ENCODE results near the gene STX16. TPM values are rescaled to one million over a fixed set of nuclear protein-coding genes. Genes with fewer than 3 reads are reported as not detected.

Gene STX16
- total RNA-seq, 1 donor from 2014 or later, result 57.0 TPM

DNA sequence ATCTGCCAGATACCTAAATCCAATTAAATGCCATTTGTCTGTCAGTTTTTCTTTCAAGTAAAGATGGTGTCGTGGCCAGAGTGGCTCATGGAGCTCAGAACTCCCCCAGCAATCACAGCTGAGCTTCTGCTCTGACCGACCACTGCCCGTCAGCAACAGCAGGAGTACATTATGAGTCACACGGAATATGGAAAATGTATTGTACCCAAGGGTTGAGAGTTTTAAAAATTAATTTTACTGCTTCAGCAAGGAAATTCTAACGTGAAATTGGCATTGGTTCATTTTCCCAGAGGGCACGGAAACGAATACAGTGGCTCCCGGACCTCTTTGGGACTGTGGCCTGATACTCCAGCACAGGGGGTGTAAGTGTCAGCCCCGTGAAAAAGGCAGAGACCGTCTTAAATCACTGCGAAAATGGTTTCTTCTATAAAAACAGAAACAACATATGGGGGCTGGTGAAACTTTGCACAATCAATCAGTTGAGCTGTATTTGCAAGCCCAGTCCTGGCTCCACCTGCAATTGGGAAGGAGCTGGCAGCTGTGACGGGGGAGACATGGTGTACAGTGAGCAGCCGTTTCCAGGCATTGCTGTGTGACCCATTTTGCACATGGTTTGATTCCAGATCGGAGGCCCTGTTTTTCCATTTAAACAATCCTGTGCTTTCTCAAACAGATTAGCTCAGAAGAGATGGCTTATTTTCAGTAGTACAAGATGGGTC, 54.3 kb downstream of the STX16 start:
- no peak for ATAC-seq
- Histone ChIP-seq H3K4me3 (no peak overlapping the region), H3K9me3 (no peaks in the 10 kb centered on the region), H3K36me3 (peaks cover 39% of the 10 kb centered on the region), H3K27me3 (no peaks in the 10 kb centered on the region), H3K4me1 (no peaks in the 10 kb centered on the region), H3K27ac (no peak overlapping the region)
- intact Hi-C loops (cut with DNase I), result no loop called here
- TF ChIP-seq, protein P1, sequence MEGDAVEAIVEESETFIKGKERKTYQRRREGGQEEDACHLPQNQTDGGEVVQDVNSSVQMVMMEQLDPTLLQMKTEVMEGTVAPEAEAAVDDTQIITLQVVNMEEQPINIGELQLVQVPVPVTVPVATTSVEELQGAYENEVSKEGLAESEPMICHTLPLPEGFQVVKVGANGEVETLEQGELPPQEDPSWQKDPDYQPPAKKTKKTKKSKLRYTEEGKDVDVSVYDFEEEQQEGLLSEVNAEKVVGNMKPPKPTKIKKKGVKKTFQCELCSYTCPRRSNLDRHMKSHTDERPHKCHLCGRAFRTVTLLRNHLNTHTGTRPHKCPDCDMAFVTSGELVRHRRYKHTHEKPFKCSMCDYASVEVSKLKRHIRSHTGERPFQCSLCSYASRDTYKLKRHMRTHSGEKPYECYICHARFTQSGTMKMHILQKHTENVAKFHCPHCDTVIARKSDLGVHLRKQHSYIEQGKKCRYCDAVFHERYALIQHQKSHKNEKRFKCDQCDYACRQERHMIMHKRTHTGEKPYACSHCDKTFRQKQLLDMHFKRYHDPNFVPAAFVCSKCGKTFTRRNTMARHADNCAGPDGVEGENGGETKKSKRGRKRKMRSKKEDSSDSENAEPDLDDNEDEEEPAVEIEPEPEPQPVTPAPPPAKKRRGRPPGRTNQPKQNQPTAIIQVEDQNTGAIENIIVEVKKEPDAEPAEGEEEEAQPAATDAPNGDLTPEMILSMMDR (IDR thresholded peaks at IDR 0.05), result no peak
- no peak for DNase-seq

DNA sequence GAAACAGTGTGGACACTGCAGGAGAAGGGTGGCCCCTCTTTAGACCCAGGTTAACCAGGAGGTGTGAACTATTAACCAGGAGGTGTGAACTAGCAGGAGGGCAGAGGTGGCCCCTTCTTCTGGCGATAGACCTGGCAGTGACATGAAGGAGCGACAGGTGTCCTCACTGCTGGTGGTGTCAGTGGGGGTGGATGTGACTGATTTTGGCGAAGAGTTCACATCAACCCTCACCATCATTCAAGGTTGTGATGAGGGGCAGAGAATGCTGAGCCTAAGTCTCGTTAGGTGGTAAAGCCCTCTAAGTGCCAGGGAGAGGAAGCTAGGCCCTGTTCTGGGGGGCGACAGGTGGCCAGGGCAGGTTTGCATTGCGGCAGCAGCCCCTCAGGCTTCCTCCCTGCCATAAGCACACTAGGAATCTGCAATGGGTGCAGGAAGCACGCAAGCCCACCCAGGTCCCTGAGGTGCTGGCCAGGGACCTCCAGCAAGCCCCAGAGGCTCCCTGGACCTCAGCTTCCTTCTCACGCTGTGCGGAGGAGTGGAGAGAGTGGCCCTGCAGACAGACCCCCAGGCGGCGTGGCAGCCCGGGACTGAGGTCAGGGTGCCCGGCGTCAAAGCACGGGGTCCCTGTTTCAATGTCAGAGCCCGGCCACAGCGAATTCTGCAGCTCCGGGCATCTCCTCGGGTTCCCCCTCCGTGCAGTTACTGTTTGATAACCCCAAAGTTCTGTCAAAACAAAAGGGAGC, 55.2 kb downstream of the STX16 start:
- H3K27me3 ChIP-seq, result no peaks in the 10 kb centered on the region
- no peaks in the 10 kb centered on the region for H3K4me1 ChIP-seq
- DNase-seq (no peak), ATAC-seq (no peak)
- no peaks in the 10 kb centered on the region for H3K9me3 ChIP-seq
- intact Hi-C loops (cut with DNase I), result no loop called here
- H3K27ac ChIP-seq, result no peak overlapping the region
- H3K36me3 ChIP-seq, result peaks cover 39% of the 10 kb centered on the region
- TF ChIP-seq, protein P1 (IDR thresholded peaks at IDR 0.05), result no peak
- H3K4me3 ChIP-seq, result no peak overlapping the region

DNA sequence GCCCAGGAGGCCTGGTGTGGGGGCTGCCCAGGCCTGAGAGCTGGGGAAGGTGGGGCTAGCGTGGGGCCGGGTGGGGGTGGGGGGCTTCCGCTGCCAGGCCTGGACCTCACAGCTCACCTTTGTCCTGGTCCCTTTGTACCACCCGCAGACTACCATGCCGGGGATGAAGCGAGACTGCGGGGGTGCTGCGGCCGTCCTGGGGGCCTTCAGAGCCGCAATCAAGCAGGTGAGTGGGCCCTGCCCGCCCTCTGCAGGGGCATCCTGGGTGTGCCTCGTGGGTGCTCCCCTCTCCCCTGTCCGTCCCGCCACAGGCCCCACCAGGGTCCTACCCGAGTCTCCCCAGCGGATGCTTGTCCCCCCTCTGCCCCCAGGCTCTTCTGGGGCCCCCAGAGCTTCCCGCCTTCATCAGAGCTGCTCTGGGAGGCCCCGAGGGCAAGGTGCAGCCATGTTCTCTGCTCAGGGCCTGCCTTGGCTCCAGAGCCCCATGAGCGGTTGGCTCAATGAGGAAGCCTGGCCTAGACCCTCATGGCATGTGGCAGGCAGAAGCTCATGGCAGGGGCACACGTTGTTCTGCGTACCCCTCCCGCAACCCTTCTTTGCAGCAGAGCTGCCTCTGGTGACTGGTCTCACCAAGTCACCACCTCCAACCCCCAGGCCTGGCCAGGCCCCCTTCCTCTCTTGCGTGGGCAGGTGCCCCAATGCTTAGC, 56.0 kb downstream of the STX16 start:
- peak; percentile 57 for DNase-seq
- Histone ChIP-seq H3K27ac (no peak overlapping the region), H3K4me1 (no peaks in the 10 kb centered on the region), H3K4me3 (no peak overlapping the region), H3K9me3 (no peaks in the 10 kb centered on the region), H3K36me3 (peaks cover 31% of the 10 kb centered on the region), H3K27me3 (no peaks in the 10 kb centered on the region)
- TF ChIP-seq, protein P1 (IDR thresholded peaks at IDR 0.05), result no peak
- intact Hi-C loops (cut with DNase I), result no loop called here
- ATAC-seq, result no peak

DNA sequence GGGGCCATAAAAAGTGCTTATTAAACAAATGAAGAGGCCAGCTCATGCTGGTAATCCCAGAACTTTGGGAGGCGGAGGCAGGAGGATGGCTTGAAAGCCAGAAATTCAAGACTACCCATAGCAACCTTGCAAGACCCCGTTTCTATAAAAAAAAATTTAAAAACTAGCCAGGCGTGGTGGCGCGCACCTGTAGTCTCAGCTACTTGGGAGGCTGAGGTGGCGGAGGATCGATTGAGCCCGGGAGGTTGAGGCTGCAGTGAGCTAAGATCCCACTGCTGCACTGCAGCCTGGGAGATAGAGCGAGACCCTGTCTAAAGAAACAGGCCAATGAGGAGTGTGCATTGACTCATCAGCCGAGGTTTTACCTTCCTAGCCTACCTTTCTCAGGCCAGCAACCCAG, 56.7 kb downstream of the STX16 start:
- H3K4me1 ChIP-seq, result no peaks in the 10 kb centered on the region
- no peak overlapping the region for H3K4me3 ChIP-seq
- intact Hi-C loops (cut with DNase I), result no loop called here
- no peak for ATAC-seq
- H3K27ac ChIP-seq, result no peak overlapping the region
- no peaks in the 10 kb centered on the region for H3K27me3 ChIP-seq
- H3K9me3 ChIP-seq, result no peaks in the 10 kb centered on the region
- DNase-seq, result no peak
- TF ChIP-seq, protein P1 (IDR thresholded peaks at IDR 0.05), result no peak
- H3K36me3 ChIP-seq, result peaks cover 27% of the 10 kb centered on the region

DNA sequence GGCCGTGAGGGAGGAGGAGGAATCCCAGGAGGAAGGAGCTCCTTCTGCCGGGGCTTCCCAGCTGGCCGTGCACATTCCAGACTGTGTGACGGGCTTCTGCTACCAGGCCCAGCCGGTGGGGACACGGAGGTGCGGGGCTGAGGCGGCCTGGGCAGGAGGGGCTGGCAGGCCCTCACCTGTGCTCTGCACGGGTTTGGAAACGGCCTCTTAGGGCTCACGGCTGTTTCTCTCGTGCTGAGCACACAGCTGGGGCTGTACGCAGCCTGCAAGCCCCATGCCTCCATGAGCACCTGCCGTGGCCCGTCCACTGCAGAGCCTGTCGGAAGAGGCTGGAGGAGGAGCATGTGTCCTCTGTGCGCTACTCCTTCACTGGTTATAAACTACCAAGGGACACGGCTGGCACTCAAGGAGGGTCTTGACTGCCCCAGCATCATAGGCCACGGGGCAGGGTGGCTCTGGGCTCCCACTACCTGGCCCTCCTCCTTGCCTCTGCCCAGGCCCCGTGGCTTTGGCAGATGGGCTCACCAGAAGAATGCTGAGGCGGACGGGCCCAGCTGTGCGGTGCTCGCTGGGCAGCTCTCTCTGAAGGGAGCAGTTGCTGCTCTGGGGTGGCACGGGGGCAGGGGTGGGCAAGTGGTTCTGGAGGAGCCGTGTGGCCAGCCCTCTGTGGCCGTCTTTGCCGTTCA, 57.3 kb downstream of the STX16 start:
- peak; percentile 60 for DNase-seq
- TF ChIP-seq, protein P1 (IDR thresholded peaks at IDR 0.05), result no peak
- intact Hi-C loops (cut with DNase I), result no loop called here
- Histone ChIP-seq H3K4me3 (no peak overlapping the region), H3K36me3 (peaks cover 20% of the 10 kb centered on the region), H3K27ac (no peak overlapping the region), H3K9me3 (no peaks in the 10 kb centered on the region), H3K27me3 (no peaks in the 10 kb centered on the region), H3K4me1 (no peaks in the 10 kb centered on the region)
- no peak for ATAC-seq

All from upper lobe of right lung (tissue), 1 donor.